BJ (cell line): ENCODE data around the gene NUMA1. TPM values are rescaled to one million over a fixed set of nuclear protein-coding genes. Genes with fewer than 3 reads are reported as not detected.

Source experiments
- CTCF ChIA-PET: fragments of 350-600 bp; formaldehyde crosslinking; extraction: SDS; loops from one replicate; lab custom pipeline; 2021; ENCODE audit warnings: antibody characterized with exemption, inconsistent platforms; lab: Yijun Ruan, JAX
- POLR2A ChIA-PET: fragments of 300-600 bp; sonication (Branson Sonifier 250); formaldehyde crosslinking; extraction: SDS; loops from one replicate; lab custom pipeline; 2021; ENCODE audit warnings: antibody characterized with exemption; lab: Charles Lee
- DNase-seq: peaks from one replicate; pipeline ENCODE4 v3.0.0-alpha.2; 2011; ENCODE audit warnings: low read depth
- H3K27me3 ChIP-seq: 2 replicates; pipeline ENCODE4 v1.6.0; 2011; ENCODE audit warnings: low read length; ENCODE audit not compliant: control insufficient read depth, insufficient read depth
- H3K36me3 ChIP-seq: 2 replicates; pipeline ENCODE4 v1.5.1; 2011; ENCODE audit warnings: low read length; ENCODE audit not compliant: control insufficient read depth, insufficient read depth
- H3K4me3 ChIP-seq: 2 replicates; pipeline ENCODE4 v1.5.1; 2011; ENCODE audit warnings: low read depth, mild to moderate bottlenecking, control low read depth, low read length
- CTCF ChIP-seq: IDR thresholded peaks from 2 replicates; pipeline ENCODE4 v1.5.1; 2011; ENCODE audit warnings: low read depth, mild to moderate bottlenecking, control low read depth, inconsistent platforms, low read length, moderate library complexity; ENCODE audit not compliant: insufficient read depth
- polyA plus RNA-seq: library from polyadenylated mRNA; depleted of rRNA; stranded (reverse); fragments of >200 nt; gene quantifications from 2 replicates; pipeline ENCODE4 v1.2.3, GENCODE V29; 2011

Gene NUMA1
- polyA plus RNA-seq, 1 experiment: 120 TPM

GRCh38 chr11:72123117-72123653 is 42.8 kb upstream of the NUMA1 start:
- TF ChIP-seq CTCF: no peak
- Histone ChIP-seq H3K27me3 (no peaks in the 10 kb centered on the region), H3K4me3 (no peak overlapping the region), H3K36me3 (no peaks in the 10 kb centered on the region)
- ChIA-PET POLR2A (no interaction called here), CTCF (interaction anchor here (2.7 kb wide), 1 partner anchor 21 kb away, joined by 11 read pairs; no protein-coding TSS in a partner anchor)
- no peak for DNase-seq

- no peak for TF ChIP-seq CTCF
- ChIA-PET CTCF (interaction anchor here (2.7 kb wide), 1 partner anchor 21 kb away, joined by 11 read pairs; no protein-coding TSS in a partner anchor), POLR2A (no interaction called here)
These were observed 42.3 kb upstream of the NUMA1 start for GRCh38 chr11:72122607-72123006.

GRCh38 chr11:72120930-72121329 is 40.6 kb upstream of the NUMA1 start:
- no peak for TF ChIP-seq CTCF
- H3K36me3 ChIP-seq: no peaks in the 10 kb centered on the region
- POLR2A ChIA-PET: no interaction called here
- no peaks in the 10 kb centered on the region for H3K27me3 ChIP-seq
- no peak overlapping the region for H3K4me3 ChIP-seq
- DNase-seq: no peak
- CTCF ChIA-PET: interaction anchor here (1.0 to 1.4 kb wide), 2 partner anchors 23 to 61 kb away, joined by 3 to 4 read pairs; no protein-coding TSS in a partner anchor

More at GRCh38 chr11:72122607-72123006, 42.3 kb upstream of the NUMA1 start:
- no peak for DNase-seq
- no peaks in the 10 kb centered on the region for H3K36me3 ChIP-seq
- H3K27me3 ChIP-seq: no peaks in the 10 kb centered on the region
- H3K4me3 ChIP-seq: no peak overlapping the region

GRCh38 chr11:72119198-72119597 is 38.9 kb upstream of the NUMA1 start:
- ChIA-PET POLR2A (no interaction called here), CTCF (interaction anchor here (0.7 kb wide), 1 partner anchor 17 kb away, joined by 3 read pairs; no protein-coding TSS in a partner anchor)
- Histone ChIP-seq H3K27me3 (no peaks in the 10 kb centered on the region), H3K4me3 (no peak overlapping the region), H3K36me3 (no peaks in the 10 kb centered on the region)
- DNase-seq: no peak
- no peak for TF ChIP-seq CTCF

- ChIA-PET CTCF (interaction anchor here (1.0 to 1.5 kb wide), 2 partner anchors 28 to 76 kb away, joined by 3 to 6 read pairs; no protein-coding TSS in a partner anchor), POLR2A (no interaction called here)
- H3K27me3 ChIP-seq: no peaks in the 10 kb centered on the region
- DNase-seq: no peak
- no peak overlapping the region for H3K4me3 ChIP-seq
- H3K36me3 ChIP-seq: no peaks in the 10 kb centered on the region
- no peak for TF ChIP-seq CTCF
These were observed 35.8 kb upstream of the NUMA1 start for GRCh38 chr11:72116019-72116755.
